Kidney capillary endothelial cell (primary cell): ENCODE measurements around the gene SEZ6.

Source experiments
- DNase-seq: peaks from one replicate; pipeline ENCODE4 v3.0.0-alpha.2; 2018; ENCODE audit warnings: low spot score

SEZ6 gene

GRCh38 chr17:28953444-28954118 is 52.3 kb downstream of the SEZ6 start:
- DNase-seq, result peak; percentile 27

GRCh38 chr17:28951991-28952975 is 53.5 kb downstream of the SEZ6 start:
- DNase-seq, result peak; percentile 99

DNA sequence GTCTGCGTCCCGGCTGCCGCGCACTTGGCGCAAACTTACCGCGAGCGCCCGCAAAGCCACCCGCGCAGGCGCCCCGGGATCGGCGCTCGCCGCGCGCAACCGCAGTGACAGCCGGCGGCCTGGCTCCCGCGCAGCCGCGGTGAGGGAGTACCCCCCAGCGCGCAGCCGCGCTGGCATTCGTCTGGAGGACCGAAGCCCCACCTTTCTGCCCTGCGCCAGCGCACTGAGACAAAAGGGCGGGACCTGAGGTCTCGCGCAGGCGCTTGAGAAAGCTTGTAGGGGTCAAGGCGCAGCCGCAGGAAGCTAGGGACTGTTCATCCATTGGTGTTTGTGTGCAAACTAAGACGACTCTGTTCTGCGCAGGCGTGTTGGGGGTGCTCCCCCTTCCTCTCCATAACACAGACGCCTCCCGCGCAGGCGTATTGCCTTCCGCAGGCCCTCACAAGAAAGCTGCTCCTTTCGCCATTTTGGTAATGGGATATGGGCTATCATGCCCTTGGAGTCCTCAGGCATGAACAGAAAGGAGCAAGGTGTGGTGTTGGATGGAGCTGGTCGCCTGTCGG is 54.3 kb downstream of the SEZ6 start, which contains the start of gene PHF12:
Gene PHF12 (minus strand): TSS at position 91 of the 563 bp plus-strand sequence. CDS start 558 bp downstream, outside the sequence.
- peak; percentile 100 for DNase-seq

DNA sequence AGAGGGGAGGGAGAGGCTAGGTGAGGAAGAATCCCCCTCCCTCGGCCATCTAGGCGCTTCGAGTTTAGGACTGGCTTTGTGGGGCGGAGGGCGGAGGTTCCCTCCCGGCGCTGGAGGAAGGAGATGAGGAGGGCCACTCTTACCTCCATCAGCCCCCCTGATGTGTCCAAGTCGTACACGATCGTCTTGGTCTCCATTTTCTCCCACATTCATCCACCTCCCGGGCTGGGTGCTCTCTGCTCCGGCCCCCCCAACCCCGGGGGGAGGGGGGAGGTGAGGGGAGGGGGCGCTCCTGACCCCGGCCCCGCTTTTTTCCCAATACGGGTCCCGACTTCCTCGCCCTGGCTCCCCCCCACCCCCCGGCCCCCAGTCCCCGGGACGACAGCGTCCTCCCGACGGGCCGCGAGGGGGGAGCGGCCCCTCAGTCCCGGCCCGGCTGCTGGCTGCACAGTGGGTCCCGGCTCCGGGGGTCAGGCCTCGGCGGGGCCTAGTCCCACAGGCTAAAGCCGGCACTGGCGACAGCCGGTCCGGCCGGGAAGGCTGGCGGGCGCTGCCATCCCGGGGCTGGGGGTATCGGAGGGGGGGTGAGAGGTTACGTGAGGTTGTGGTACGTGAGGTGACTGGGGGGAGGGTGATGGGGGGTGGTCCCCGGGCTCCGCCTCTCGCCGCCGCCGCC is 54.9 kb downstream of the SEZ6 start:
- no peak for DNase-seq

DNA sequence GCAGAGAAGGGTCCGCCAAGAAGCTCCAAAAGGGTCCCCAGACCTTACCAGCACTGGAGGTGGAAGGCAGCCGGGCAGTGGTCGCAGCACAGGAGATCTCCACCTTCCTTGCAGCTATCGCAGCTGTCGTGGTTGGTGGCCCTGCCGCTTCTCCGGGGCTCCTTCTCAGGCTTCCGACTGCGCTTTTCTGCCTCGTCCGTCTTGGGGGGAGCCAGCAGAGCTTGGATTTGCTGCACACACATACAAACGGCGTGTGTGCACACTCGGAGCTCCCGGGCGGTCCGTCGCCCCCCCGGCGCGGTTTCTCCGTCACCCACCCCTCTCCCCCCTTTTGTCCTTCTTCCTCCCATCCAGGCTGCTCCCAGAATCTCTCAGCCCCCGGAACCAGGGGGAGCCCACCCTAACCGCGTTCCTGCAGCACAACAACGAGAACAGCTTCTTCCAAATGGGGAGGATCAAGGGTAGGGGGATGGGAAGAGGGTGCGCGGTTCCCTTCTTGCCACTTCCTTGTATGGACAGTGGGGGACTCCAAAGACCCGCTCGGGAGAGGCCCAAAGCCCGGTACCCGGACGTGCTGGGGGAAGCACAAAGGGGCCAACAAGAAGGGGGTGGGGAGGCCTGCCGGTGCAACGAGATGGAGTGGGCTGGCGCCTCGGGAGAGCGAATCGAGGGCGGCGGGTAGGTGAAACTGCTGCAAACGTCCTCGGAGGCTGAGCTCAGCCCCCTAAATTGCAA is 55.6 kb downstream of the SEZ6 start:
- DNase-seq, result peak; percentile 23

DNA sequence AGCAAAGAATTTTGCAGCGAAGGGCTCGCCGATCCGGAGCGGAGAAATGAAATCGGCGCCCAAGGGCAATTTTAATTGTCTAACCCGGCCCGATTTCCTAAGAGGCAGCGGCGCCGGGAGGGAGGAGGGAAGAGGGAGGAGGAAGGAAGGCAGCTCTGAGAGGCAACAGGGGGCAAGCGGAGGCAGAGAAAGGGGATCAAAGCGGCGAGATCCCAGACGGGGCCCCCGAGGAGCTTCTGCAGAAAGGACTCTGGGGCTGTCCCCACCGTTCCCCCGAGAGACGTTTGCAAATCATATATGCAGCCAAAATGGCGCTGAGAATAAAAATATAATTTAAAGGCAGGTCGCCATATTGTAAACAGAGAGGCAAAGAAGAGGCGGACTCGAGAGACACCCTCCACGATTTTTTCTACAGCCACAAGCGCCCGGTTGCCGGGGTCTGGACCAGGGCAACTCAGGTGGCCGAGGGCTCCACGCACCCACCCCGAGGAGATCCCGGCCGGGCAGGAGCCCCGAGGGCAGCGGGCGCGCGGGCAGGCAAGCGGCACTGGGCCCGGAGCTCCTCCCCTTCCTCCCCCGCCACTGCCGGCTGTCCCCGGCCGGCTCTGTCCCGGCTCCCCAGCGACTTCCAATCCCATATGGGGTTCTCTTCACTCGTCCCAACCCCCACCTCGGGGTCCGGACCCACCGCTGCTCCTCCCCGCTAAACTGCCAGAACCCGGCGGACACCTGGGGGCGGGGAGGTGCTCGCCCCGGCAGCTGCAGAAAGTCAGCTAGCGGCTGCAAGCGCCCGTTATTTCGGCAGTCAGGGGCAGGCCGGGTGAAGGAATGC is 56.4 kb downstream of the SEZ6 start:
- peak; percentile 42 for DNase-seq

GRCh38 chr17:28948873-28949184 is 57.0 kb downstream of the SEZ6 start:
- DNase-seq, result peak; percentile 33

- no peak for DNase-seq
These were observed 57.5 kb downstream of the SEZ6 start for GRCh38 chr17:28948342-28948741.

DNA sequence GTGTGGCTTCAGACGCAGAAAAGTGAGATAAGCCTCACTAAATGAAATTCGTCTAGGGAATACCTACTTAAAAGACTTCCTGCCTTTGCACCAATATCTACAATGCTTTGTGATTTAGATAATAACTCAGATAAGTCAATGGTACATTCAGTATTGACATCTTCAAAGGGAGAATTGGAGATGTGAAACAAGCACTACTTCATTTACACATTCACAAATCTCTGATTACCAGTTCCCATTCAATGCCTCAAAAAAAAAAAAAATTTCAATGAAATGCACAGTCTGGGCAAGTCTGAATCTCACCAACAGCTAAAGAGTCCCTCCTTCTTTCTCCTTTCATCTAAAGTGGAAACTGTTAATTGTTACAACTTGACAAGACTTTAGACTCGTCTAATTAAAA is 58.2 kb downstream of the SEZ6 start:
- DNase-seq, result no peak

DNA sequence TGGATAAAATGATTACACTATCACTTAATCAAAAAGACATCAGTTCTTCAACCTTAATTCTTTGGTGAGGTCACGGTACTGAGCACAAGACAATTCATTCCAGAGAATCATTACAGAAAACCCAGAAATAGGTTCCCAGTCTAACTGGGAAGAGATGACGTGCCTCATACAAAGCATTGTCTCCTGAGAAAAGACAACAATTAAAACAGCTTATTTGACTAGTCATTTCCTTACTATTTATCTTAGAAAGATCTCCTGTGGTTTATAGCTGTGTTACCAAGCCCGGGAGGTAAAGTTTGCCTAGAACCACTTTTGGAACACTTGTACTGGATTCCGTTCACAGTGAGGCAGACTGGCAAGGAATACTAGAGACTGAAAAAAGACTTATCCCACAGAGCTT is 59.6 kb downstream of the SEZ6 start:
- peak; percentile 77 for DNase-seq

GRCh38 chr17:28944862-28945741 is 60.7 kb downstream of the SEZ6 start:
- DNase-seq, result peak; percentile 23

GRCh38 chr17:28944343-28944742 is 61.5 kb downstream of the SEZ6 start:
- DNase-seq, result no peak

- DNase-seq, result no peak
These were observed 62.9 kb downstream of the SEZ6 start for GRCh38 chr17:28942925-28943324.

DNA sequence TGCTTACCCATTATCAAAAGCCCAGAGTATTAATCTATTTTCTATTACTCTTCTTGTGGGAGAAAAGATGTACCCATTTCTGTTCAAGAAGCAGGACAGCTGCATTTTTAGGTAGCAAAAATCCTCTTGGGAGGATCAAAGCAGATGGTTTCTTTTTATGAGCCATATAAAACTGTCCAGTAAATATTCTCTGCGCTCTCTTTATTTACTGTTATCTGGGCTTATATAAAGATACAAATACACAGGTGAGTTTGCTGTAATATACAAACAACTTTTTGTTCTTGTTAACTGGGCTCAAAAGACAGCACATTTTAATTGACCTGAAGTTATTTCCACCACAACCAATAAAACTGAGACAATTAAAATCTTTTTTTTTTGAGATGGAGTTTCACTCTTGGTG is 64.6 kb downstream of the SEZ6 start:
- DNase-seq, result no peak

- no peak for DNase-seq
These were observed 65.2 kb downstream of the SEZ6 start for GRCh38 chr17:28940675-28941074.

- no peak for DNase-seq
These were observed 65.7 kb downstream of the SEZ6 start for GRCh38 chr17:28940142-28940541.

- no peak for DNase-seq
These were observed 67.3 kb downstream of the SEZ6 start for GRCh38 chr17:28938552-28938951.

DNA sequence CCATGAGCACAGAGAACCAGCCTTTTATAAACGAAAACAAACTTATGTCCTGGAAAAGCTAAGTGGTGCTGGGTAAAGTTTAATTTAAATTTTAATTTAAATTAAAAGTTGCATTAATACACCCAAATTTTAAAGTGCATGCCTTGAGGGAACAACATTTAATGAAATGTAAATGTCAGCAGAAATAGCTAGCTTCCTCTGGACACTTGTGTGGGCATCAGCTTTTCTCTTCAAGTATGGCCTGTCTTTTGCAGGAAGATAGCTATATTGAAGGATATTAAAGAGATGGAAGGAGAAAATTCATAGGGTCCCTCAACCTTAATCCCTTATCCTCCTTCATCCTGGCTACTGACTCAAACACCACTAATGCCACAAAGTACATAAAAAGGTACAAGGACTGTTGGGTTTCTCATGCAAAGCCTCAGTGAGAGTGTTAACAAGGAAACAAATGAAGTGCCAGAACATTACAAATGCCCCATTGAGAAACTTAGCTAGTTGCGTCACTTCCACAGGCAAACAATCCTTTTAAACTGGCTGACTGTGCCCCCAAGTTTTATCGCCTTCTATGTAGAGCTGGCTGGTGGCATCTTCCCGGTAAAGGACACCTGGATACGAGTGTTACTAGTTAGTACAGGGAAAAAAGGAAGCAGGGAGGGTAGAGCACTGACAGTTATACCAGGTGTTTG is 68.6 kb downstream of the SEZ6 start:
- DNase-seq, result no peak
